Measurements from ENCODE around the gene RNF144A. TPM values are rescaled to one million over a fixed set of nuclear protein-coding genes. Genes with fewer than 3 reads are reported as not detected.

RNF144A gene
- total RNA-seq, 1 donor from 2014 or later = 52.8 TPM

DNA sequence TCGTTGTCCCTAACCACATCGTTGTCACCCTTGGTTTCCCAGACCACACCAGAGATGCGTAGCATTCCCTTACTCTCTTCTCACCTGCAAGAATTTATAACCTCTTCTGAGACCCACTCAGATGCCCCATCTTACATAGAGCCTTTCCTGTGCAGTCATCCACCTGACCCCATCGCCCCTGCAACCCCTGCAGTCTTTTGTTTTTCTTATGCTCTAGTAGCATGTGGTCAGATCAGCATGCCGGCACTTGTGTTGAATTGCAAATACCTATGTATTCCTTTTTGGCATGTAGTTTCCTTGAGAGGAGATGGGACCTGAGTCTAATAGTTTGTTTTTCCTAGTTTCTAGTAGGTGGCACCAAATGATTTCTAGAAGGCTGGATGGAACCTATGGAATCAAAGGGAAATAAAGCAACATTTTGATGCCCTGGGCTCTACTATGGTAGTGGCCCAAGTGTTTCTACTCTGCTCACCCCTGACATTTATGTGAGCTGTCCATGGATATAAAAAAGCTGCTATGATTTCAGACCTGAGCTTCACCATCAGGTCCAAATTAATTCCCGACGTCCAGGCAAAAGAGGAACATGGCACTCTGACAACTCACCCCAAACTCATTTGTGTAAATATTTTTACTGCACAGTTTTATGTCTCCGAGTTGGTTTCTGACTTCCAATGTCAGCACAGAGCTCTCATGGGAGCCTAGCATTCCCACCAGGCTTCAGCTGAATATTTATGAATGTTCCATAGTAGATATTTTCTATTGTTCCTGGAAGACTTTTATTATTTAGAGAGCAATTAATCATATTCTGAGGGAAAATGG, 143.6 kb downstream of the RNF144A start:
- Mint-ChIP-seq H3K27ac (no peak overlapping the region), H3K27me3 (ENCODE audit: low read depth) (no peaks in the 10 kb centered on the region), H3K36me3 (peaks cover 6% of the 10 kb centered on the region), H3K9me3 (peaks cover 16% of the 10 kb centered on the region), H3K4me1 (no peaks in the 10 kb centered on the region), H3K4me3 (no peak overlapping the region)
- no peak for DNase-seq (ENCODE audit: low spot score in 2 of 2, unreplicated experiment in 2 of 2)
- TF ChIP-seq, protein P1, sequence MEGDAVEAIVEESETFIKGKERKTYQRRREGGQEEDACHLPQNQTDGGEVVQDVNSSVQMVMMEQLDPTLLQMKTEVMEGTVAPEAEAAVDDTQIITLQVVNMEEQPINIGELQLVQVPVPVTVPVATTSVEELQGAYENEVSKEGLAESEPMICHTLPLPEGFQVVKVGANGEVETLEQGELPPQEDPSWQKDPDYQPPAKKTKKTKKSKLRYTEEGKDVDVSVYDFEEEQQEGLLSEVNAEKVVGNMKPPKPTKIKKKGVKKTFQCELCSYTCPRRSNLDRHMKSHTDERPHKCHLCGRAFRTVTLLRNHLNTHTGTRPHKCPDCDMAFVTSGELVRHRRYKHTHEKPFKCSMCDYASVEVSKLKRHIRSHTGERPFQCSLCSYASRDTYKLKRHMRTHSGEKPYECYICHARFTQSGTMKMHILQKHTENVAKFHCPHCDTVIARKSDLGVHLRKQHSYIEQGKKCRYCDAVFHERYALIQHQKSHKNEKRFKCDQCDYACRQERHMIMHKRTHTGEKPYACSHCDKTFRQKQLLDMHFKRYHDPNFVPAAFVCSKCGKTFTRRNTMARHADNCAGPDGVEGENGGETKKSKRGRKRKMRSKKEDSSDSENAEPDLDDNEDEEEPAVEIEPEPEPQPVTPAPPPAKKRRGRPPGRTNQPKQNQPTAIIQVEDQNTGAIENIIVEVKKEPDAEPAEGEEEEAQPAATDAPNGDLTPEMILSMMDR (IDR thresholded peaks at IDR 0.05; ENCODE audit: unreplicated experiment) = no peak

DNA sequence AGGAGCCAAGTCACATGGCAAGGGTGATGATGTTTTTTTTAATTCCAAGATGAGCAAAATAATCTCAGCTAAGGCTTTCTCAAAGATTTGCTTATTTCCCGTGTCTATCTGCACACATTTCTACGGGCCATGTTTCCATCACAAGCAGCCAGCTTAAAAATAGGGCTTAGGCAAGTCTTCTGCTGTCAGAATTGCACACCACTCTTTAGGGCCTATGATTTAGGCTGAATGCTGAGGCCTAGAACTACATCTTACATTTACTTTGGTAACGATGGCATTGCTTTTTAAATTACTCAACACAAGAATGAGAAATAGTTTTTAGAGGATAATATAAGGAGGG, 144.2 kb downstream of the RNF144A start:
- H3K9me3 Mint-ChIP-seq = peaks cover 16% of the 10 kb centered on the region
- no peaks in the 10 kb centered on the region for H3K27me3 Mint-ChIP-seq (ENCODE audit: low read depth)
- no peak overlapping the region for H3K4me3 Mint-ChIP-seq
- H3K4me1 Mint-ChIP-seq = no peaks in the 10 kb centered on the region
- no peak for DNase-seq (ENCODE audit: low spot score in 2 of 2, unreplicated experiment in 2 of 2)
- TF ChIP-seq, protein P1 (IDR thresholded peaks at IDR 0.05; ENCODE audit: unreplicated experiment) = no peak
- no peak overlapping the region for H3K27ac Mint-ChIP-seq
- H3K36me3 Mint-ChIP-seq = peaks cover 6% of the 10 kb centered on the region

DNA sequence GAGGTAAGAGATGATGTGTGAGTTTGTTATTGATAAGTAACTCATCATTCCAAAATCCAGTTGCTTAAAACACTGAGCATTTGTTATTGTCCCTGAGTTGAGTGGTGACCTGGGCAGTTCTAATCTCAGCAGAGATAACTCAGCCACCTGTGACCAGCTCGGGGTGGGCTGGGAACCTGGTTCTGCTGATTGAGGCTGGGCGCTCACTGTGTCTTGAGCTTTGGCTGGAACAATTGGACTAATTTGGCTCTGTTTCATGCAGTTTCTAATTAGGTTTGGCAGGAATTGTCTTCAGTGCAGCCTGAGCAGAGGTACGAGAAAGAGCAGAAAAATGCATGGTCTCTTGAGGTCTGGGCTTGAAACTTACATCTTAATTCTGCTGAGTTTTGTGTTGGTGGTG, 144.7 kb downstream of the RNF144A start:
- TF ChIP-seq, protein P1 (IDR thresholded peaks at IDR 0.05; ENCODE audit: unreplicated experiment) = no peak
- Mint-ChIP-seq H3K9me3 (peaks cover 16% of the 10 kb centered on the region), H3K4me1 (no peaks in the 10 kb centered on the region), H3K27ac (no peak overlapping the region), H3K36me3 (peaks cover 6% of the 10 kb centered on the region), H3K27me3 (ENCODE audit: low read depth) (no peaks in the 10 kb centered on the region), H3K4me3 (no peak overlapping the region)
- no peak for DNase-seq (ENCODE audit: low spot score in 2 of 2, unreplicated experiment in 2 of 2)

DNA sequence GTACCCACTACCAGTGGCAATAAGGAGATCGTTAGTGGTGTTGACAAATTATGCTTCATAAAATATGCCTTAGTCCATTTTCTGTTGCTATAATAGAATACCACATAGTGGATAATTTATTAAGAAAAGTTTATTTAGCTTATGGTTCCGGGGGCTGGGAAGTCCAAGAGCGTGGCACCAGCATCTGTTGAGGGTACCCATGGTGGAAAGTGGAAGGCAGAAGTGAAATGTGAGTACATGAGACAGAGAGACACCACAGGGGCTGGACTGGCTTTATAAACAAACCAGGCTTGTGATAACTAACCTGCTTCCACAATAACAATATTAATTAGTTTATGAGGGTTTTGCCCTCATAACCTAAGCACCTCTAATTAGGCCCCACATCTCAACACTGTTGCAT, 146.6 kb downstream of the RNF144A start:
- H3K4me3 Mint-ChIP-seq = no peak overlapping the region
- DNase-seq (ENCODE audit: low spot score in 2 of 2, unreplicated experiment in 2 of 2) = no peak
- peaks cover 16% of the 10 kb centered on the region for H3K9me3 Mint-ChIP-seq
- no peak overlapping the region for H3K27ac Mint-ChIP-seq
- no peaks in the 10 kb centered on the region for H3K27me3 Mint-ChIP-seq (ENCODE audit: low read depth)
- H3K4me1 Mint-ChIP-seq = no peaks in the 10 kb centered on the region
- H3K36me3 Mint-ChIP-seq = peaks cover 6% of the 10 kb centered on the region
- TF ChIP-seq, protein P1 (IDR thresholded peaks at IDR 0.05; ENCODE audit: unreplicated experiment) = no peak

DNA sequence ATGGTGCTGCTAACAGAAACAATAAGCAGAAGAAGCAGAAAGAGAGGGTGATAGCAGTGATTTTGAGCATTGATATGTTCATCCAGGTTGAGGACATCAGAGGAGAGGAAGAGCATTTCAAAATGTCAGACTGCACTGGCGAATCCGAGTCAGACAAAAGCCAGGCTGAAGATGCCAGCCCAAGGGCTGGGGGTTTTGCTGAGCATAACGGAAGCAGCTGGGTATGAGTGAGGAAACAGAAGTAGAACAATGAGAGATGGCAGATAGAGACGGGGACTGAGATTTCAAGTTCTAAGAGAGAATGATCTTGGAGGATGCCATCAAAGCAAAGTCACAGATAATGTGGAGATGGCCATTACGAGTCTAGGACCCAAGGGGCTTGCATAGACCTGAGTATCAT, 151.2 kb downstream of the RNF144A start:
- Mint-ChIP-seq H3K4me1 (no peaks in the 10 kb centered on the region), H3K4me3 (no peak overlapping the region), H3K36me3 (peaks cover 8% of the 10 kb centered on the region), H3K27me3 (ENCODE audit: low read depth) (peaks cover 2% of the 10 kb centered on the region), H3K27ac (no peak overlapping the region), H3K9me3 (peaks cover 10% of the 10 kb centered on the region)
- TF ChIP-seq, protein P1 (IDR thresholded peaks at IDR 0.05; ENCODE audit: unreplicated experiment) = no peak
- no peak for DNase-seq (ENCODE audit: low spot score in 2 of 2, unreplicated experiment in 2 of 2)
